Measurements from ENCODE around the gene NLRC4.
"Not testable (repeated sequence)": the region's sequence is repeated elsewhere in the genome, so short reads cannot be mapped to it uniquely, and the experiment has no call there.

Gene NLRC4

DNA sequence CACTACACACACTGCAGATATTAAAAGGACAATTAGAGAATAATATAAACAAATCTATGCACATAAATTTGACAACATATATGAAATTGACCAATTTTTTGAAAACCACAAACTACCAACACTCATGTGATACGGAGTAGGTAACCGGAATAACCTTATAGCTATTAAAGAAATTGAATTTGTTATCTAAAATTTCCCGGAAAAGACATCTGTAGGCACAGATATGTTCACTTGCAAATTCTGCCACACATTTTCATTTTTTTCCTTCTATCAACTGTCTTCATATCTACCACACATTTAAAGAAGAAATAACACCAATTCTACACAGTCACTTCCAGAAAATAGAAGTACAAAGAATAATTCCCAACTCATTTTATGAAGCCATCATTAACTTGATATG lies 22.4 kb downstream of the NLRC4 start:
- DNase-seq (ENCODE audit: low spot score), result no peak

DNA sequence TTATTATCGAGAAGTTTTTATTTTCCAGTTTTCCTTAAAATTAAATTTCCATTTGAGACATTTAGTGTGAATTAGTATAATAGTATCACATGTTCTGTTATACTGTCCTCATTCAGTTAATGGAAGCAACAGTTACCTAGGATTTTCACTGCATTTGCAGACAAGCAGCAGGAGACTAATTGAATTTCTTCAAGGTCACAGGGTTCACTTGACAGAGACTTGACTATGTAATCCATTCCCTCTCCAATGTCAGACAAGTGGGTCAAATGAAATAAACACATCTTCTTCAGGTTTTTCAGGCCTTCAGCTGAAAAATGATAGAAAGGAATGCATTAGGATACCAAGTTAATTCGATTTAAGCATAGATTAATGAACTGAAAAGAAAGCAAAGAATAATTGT lies 26.7 kb downstream of the NLRC4 start:
- no peak for DNase-seq (ENCODE audit: low spot score)

DNA sequence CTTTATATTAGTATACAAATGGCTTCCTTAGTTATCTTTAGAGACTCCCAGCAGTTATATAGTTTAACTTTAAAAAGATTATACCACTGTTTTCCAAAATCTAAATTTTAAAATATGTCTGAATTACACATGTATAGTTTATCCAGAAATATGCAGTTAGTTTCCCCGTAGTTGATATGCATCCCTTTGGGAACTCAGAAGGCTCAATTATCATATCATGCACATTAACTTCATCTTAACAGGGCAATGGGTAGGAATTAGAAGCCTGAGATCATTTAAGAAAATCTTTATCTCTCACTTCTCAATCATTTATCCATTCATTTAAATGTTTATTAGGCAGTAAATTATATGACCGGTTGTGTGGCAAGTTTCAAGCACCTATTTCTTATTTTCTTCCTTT lies 27.2 kb downstream of the NLRC4 start:
- no peak for DNase-seq (ENCODE audit: low spot score)

DNA sequence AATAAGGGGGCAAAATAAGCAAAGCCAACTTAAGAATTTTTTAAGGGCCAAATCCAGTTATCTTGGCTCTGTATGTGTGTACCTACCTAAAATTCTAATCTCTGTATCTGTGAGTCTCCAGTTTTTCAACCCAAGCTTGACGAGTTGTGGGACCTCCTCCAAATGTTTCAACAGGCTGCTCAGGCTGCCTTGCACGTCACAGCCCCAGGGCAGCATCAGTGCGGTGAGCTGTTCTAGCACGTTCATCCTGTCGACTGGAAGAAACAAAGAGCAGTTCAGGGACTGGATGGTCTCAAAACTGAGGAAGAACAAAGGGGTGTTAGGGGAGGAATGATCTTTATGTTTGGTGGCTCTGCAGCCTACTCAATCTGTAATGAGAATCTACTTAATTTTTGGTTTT lies 29.4 kb downstream of the NLRC4 start:
- DNase-seq (ENCODE audit: low spot score), result no peak

DNA sequence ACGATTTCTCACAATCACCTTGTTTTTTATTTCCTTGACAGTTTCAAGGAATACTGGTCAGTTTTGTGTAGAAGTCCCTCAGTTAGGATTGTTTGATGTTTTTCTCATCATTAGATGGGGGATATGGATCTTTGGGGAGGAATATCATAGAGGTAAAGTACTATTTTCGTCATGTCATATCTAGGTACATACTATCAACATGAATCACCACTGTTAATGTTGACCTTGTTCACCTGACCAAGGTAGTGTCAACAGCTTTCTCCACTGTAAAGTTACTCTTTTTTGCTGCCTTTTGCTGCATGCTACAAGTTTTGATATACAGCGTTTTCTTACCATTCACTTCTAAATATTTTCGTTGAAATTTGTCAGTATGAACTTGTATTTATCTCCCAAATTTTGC lies 32.7 kb downstream of the NLRC4 start:
- DNase-seq (ENCODE audit: low spot score), result no peak

DNA sequence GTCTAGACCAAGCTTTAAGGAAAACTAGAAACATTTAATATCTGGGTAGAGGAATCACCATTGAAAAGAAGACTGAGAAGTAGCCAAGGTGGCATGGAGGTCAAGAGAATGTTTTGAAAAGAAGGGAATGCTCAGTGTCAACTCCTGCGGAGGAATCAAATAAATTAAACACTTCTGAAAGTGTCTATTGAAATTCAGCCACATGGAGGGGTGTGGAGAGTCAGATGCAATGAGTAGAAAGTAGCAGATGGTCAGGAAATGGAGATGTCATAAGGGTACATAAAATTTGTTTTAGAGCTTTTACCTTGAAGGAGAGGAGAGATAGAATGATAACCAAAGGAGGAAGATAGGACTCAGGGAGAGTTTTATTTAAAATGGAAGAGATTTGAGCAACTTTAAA lies 35.1 kb downstream of the NLRC4 start:
- no peak for DNase-seq (ENCODE audit: low spot score)

DNA sequence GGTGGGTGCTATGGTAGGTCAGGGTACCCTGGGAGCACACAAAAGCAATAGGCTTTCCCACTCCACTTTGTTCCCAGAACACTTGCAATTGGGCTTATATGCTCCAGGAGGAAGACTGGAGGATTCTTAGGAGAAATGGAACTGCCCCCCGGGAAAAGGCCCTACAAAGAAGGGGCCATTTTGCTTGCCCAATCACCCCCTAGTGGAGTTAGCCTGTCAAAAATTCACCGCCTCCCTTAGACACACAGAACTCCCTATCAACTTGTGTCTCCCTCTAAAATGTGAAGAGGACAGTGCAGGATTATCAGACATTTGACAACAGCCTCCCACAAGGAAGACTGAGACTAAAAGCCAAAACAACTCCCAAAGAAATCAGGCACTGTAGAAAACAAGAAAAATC lies 36.5 kb downstream of the NLRC4 start:
- DNase-seq (ENCODE audit: low spot score), result no peak

DNA sequence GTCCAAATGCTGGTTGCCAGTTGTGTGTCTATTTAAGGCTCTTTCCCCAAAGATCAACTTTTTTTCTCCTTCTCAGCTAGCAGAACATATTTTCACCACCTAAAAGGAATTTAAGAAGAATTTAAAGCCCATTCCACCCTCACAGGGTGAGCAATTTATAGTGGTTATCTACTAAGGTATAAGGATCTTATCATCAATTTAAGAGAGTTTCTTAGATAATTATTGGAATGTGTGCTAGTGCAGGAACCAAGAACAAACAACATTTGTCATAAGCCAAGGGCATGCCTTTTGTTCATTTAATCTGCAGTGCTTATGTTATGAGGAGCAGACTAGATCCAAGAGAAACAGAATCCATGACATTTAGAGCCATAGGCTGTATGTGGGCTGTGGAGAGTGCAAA lies 37.2 kb downstream of the NLRC4 start:
- no peak for DNase-seq (ENCODE audit: low spot score)

DNA sequence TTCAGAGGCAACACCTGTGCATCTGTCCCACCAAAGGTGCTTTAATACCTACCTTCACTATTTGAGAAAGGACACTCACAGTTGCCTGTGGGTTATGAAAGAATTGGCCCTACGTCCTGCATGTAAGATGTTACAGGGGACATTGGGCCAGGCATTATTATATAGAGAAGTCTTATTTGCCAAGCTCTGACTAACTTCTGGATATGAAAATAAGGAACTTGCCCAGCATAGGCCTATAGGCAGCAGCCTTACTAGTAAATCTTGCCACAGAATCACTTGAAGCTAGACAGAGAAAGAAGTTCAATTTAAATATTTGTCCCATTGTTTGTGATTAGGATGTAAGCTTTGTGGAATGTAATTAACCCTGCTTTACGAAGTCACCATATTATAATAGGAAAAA lies 41.7 kb downstream of the NLRC4 start:
- no peak for DNase-seq (ENCODE audit: low spot score)

DNA sequence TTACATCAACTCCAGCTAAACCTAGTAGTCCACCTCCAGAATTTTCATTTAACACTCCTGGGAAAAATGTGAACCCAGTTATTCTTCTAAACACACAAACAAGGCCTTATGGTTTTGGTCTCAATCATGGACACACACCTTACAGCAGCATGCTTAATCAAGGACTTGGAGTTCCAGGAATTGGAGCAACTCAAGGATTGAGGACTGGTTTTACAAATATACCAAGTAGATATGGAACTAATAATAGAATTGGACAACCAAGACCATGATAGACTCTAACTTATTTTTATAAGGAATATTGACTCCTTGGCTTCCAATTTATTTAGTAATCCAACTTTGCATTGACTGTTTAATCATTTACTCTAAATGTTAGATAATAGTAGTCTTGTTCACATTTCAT lies 44.2 kb downstream of the NLRC4 start:
- no peak for DNase-seq (ENCODE audit: low spot score)

DNA sequence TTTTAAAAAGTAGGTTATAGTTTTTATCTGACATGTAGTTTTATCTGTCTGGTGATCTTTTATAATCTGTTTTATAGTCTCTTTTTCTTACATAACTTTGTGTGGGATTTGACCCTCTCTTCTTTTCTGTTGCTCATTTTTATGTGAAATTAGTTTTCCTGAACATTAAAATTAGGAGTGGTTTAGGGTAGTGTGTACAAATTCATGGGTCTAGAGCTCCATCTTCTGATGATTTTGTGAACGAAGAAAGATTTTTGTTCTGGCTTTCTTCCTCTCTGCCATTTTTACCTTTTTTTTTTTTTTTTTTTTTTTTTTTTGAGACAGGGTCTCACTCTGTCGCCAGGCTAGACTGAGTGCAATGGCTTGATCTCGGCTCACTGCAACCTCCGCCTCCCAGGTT lies 52.4 kb downstream of the NLRC4 start:
- DNase-seq (ENCODE audit: low spot score), result no peak

DNA sequence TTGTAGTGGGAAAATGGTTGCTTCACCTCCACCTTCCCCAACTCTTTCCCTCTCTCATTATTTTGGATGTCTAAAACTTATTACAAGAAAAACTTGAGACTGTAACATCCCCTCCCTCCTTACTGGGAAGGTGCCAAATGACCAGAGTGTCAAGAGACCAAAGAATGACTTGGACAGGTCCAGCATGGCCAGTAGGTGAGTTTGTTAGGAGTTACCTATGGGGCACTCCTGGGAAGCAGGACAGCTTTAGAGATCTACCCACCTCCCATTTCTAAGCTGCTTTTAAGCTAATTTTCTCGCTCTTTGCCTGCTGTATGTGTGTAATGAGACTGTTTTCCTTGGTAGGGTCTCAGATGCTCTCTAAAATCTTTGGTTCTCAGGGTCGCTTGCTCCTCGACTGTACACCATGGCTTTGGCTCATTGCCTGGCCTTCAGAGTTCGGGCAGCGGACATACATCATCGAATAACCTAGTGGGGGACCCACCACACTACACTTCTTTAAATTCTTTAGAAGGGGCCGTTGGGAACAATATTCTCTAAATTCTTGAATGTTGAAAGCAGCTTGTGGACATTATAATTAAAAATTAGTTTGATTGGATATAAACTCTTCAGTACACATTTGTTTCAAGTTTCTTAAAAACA lies 53.8 kb downstream of the NLRC4 start:
- DNase-seq (ENCODE audit: low spot score), result no peak

DNA sequence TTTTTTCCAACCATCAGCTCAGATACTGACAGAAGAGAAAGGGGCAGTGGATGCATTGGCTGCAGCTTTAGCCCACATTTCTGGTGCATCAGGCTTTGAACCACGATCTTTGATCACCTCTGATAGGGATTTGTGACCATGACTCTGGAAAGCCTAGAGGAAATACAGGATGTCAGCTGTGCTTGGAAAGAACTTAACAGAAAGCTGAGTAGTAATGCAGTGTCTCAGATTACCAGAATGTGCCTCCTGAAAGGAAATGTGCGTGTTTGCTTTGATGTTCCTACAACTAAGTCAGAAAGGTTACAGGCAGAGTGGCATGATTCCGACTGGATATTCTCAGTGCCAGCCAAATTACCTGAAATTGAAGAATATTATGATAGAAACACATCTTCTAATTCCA lies 61.3 kb downstream of the NLRC4 start:
- not testable (repeated sequence) for DNase-seq (ENCODE audit: low spot score)

DNA sequence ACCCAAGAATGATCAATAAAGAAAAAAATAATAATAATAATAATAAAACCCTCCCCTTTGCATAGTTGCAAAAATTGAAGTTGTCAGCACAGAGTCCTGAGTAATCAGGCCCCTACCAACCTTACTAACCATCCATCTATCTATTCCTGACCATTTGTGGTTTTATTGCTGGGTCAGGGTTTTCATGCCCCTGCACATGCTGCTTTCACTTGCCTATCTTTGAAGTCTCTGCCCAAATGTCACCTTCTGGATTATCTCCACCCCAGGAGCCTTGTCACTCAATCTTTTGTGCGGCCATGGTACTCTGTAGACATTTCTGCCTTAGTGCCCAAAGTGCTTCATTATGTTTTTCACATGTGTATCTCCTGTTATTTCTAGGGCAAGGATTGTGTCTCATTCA lies 63.9 kb downstream of the NLRC4 start:
- DNase-seq (ENCODE audit: low spot score), result no peak

DNA sequence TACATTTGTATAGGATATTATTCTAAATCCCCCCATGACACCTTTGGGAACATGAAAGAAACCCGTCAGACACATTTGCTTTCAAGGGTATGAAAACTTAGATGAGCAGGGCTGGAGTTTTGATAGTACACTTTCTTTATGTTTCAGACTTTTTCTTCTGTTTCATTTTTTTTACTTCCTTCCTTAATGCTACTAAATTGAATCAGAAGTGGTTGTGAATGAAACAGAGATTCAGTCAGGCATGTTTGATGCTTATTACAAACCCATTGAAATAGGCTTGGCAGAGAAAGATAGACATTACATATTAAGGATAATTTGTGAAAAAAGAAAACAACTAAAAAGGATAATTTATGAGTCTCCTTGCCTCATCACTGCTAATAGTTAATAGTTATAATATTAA lies 72.3 kb downstream of the NLRC4 start:
- no peak for DNase-seq (ENCODE audit: low spot score)

DNA sequence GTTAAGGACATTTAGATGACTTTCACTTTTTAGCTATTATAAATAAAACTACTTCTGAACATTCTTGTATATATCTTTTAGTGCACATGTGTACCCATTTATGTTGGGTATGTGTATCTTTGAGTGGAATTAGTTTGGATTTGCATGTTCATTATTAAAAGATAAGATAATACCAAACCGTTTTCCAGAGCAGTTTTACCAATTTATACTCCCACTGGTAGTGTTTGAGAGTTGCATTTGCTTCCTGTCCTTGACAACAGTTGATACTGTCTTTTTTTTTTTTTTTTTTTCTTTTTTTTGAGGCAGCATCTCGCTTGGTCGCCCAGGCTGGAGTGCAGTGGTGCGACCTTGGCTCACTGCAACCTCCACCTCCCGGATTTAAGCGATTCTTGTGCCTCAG lies 75.7 kb downstream of the NLRC4 start:
- no peak for DNase-seq (ENCODE audit: low spot score)

DNA sequence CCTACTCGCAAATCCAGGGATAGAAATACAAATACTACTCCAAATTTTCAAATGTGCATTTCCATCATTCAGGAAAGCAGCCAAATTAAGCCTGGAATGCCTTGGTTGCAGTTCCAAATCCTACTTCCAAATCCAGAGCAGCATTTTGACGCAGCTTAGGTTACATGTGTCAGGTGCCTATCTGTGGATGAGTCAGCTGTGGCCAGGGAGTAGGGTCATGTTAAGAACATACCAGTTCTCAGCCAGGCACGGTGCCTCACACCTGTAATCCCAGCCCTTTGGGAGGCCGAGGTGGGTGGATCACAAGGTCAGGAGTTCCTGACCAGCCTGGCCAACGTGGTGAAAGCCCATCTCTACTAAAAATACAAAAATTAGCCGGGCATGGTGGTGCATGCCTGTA lies 82.0 kb downstream of the NLRC4 start:
- no peak for DNase-seq (ENCODE audit: low spot score)

Data from HuH-7.5 (cell line).